ENCODE data around the gene BACE2. TPM values are rescaled to one million over a fixed set of nuclear protein-coding genes. Genes with fewer than 3 reads are reported as not detected.

BACE2 gene
- total and polyA plus RNA-seq, 2 donors (not counting 3 experiments of a cell fraction or from before 2014, with no cell fraction given): 113 to 184 TPM

GRCh38 chr21:41163091-41163490, 4.9 kb upstream of the BACE2 start:
- Histone ChIP-seq H3K9me1 (replicated peaks; ENCODE audit: control insufficient read depth, extremely low read depth, insufficient read depth, low read length) (no peaks in the 10 kb centered on the region), H2AFZ (ENCODE audit: low read depth, low read length) (no peak overlapping the region), H3K9me3 (replicated peaks; ENCODE audit: control insufficient read depth, insufficient read depth, low read length) (no peaks in the 10 kb centered on the region), H3K27me3 (ENCODE audit: control insufficient read depth in 2 of 2, insufficient read depth in 2 of 2, low read length in 2 of 2) (no peaks in the 10 kb centered on the region), H3K4me1 (ENCODE audit: control insufficient read depth, extremely low read depth, insufficient read depth, low read length) (peaks cover 16% of the 10 kb centered on the region), H4K20me1 (replicated peaks; ENCODE audit: control insufficient read depth, extremely low read depth, insufficient read depth, low read length) (no peaks in the 10 kb centered on the region), H3K4me3 (replicated peaks in 1 of 3; ENCODE audit: insufficient read depth in 1 of 3, low read depth in 1 of 3, low read length in 3 of 3) (no peak overlapping the region), H3K27ac (ENCODE audit: insufficient read depth, low read depth, low read length) (no peak overlapping the region), H3K9ac (replicated peaks; ENCODE audit: extremely low read depth, insufficient read depth, low read length) (no peak overlapping the region), H3K4me2 (ENCODE audit: insufficient read depth, low read length) (no peak overlapping the region), H3K36me3 (ENCODE audit: control insufficient read depth in 2 of 2, extremely low read depth in 1 of 2, insufficient read depth in 2 of 2, low read length in 2 of 2) (no peaks in the 10 kb centered on the region), H3K79me2 (ENCODE audit: control insufficient read depth, insufficient read depth, low read length) (no peaks in the 10 kb centered on the region)
- intact Hi-C loops (cut with micrococcal nuclease) (no loop called here), dilution Hi-C loops (cut with MboI; ENCODE audit: extremely low pct_ligation_motif_present, low sequenced_read_pairs) (no loop called here)
- POLR2A ChIA-PET: no interaction called here
- no TSS peak for BruUV-seq (replicated peaks)
- no peak for TF ChIP-seq FOS (IDR thresholded peaks at IDR 0.05; ENCODE audit: borderline replicate concordance, insufficient read depth, low read length)
- TF ChIP-seq POLR2AphosphoS5 (IDR thresholded peaks at IDR 0.05; ENCODE audit: insufficient read depth, low read depth, low read length): no peak
- TF ChIP-seq, protein P1, sequence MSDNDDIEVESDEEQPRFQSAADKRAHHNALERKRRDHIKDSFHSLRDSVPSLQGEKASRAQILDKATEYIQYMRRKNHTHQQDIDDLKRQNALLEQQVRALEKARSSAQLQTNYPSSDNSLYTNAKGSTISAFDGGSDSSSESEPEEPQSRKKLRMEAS (IDR thresholded peaks at IDR 0.05; ENCODE audit: insufficient read depth, insufficient read length): no peak
- no peak for TF ChIP-seq MYC (IDR thresholded peaks at IDR 0.05; ENCODE audit: low read depth, low read length)
- no peak for TF ChIP-seq CTCF (IDR thresholded peaks at IDR 0.05; ENCODE audit: extremely low read depth in 1 of 2, insufficient read depth in 1 of 2, low read depth in 1 of 2, low read length in 2 of 2)
- no peak for TF ChIP-seq JUN (IDR thresholded peaks at IDR 0.05; ENCODE audit: borderline replicate concordance, insufficient read depth, insufficient read length, low read depth)
- no peak for TF ChIP-seq POLR2A (IDR thresholded peaks at IDR 0.05; ENCODE audit: low read depth, low read length)
- TF ChIP-seq GATA2 (IDR thresholded peaks at IDR 0.05; ENCODE audit: insufficient read depth, insufficient read length, low read depth, low read length): no peak
- TF ChIP-seq EZH2 (IDR thresholded peaks at IDR 0.05; ENCODE audit: borderline replicate concordance, low read depth, low read length, severe bottlenecking): no peak
- FAIRE-seq (no peak), DNase-seq (ENCODE audit: low read depth, low spot score) (no peak)
- CTCF ChIA-PET: no interaction called here
